K562 (cell line): Measurements from ENCODE around the gene PSMC4. TPM values are rescaled to one million over a fixed set of nuclear protein-coding genes. Genes with fewer than 3 reads are reported as not detected.

Experiments used
- ELF2 ChIP-seq: fragments of 250-450 bp; sonication (Bioruptor Pico); IDR thresholded peaks from 2 replicates; pipeline ENCODE4 v1.5.0; 2021; ENCODE audit warnings: mild to moderate bottlenecking
- FOSL1 ChIP-seq: fragments of 200-800 bp; sonication (Bioruptor generic); conservative IDR thresholded peaks from 2 replicates; pipeline ENCODE4 v1.6.1; 2016; ENCODE audit warnings: missing genetic modification characterization, missing compliant biosample characterization
- KAT8 ChIP-seq: fragments of 450-650 bp; IDR thresholded peaks from 2 replicates; pipeline ENCODE4 v1.6.1; 2016; ENCODE audit warnings: low read depth, mild to moderate bottlenecking
- MAFK ChIP-seq: IDR thresholded peaks from 2 replicates; pipeline ENCODE4 v1.6.1; 2011; ENCODE audit warnings: low read length, improper control_type of control experiment
- NFE2L1 ChIP-seq: fragments of 450-650 bp; IDR thresholded peaks from 2 replicates; pipeline ENCODE4 v1.6.1; 2016; ENCODE audit warnings: missing genetic modification characterization, low read depth, mild to moderate bottlenecking, missing compliant biosample characterization, moderate library complexity, borderline replicate concordance
- ZFP30 ChIP-seq: fragments of 250-450 bp; sonication (Bioruptor Pico); IDR thresholded peaks from 2 replicates; pipeline ENCODE4 v1.8.0; 2022; ENCODE audit warnings: moderate library complexity, mild to moderate bottlenecking, inconsistent platforms, borderline replicate concordance
- ZNF23 ChIP-seq: fragments of 250-450 bp; sonication (Bioruptor Pico); IDR thresholded peaks from 2 replicates; pipeline ENCODE4 v1.4.0; 2020; ENCODE audit warnings: mild to moderate bottlenecking
- polyA plus RNA-seq, 8 experiments: library from polyadenylated mRNA; depleted of rRNA in 4 of 8; stranded (reverse) in 5 of 8; unstranded in 3 of 8; fragments of >200 nt; fragmentation: Nextera tagmentation in 2 of 8; fragmentation: Illumina TruSeq in 1 of 8; extraction: Ambion mirVana in 2 of 8; extraction: Trizol in 1 of 8; gene quantifications; 2 replicates each; pipeline versions ENCODE4 v1.2.1 to v1.2.3, GENCODE V29; 2011 to 2014; ENCODE audit warnings: inconsistent platforms in 1 of 8, missing spikeins in 1 of 8
- total RNA-seq, 7 experiments: library from RNA; depleted of rRNA in 6 of 7; stranded (reverse); fragments of >200 nt in 6 of 7; fragmentation: Illumina TruSeq in 2 of 7; extraction: Trizol in 2 of 7; gene quantifications; 2 replicates each; pipeline versions ENCODE4 v1.2.1 to v1.2.3, GENCODE V29; 2011 to 2021; ENCODE audit warnings: low replicate concordance in 1 of 7
- TF ChIP-seq, protein P1 (sequence below): sonication (generic); formaldehyde crosslinking; IDR thresholded peaks from 2 replicates; pipeline ENCODE4 v1.8.0; 2022; ENCODE audit warnings: missing genetic modification reagents, mild to moderate bottlenecking, borderline replicate concordance
- TF ChIP-seq, protein P2 (sequence below), 2 experiments: IDR thresholded peaks; 2 replicates each; pipeline ENCODE4 v1.6.1; 2012; ENCODE audit warnings: improper control_type of control experiment in 2 of 2, low read depth in 2 of 2, low read length in 2 of 2, borderline replicate concordance in 1 of 2
- TF ChIP-seq, protein P3 (sequence below), 2 experiments: fragments of 450-650 bp in 1 of 2; sonication (generic) in 1 of 2; formaldehyde crosslinking in 1 of 2; IDR thresholded peaks; 2 replicates each; pipeline versions ENCODE4 v1.7.1 to v1.9.0; 2016 to 2022; ENCODE audit warnings: inconsistent platforms in 1 of 2, mild to moderate bottlenecking in 1 of 2, missing genetic modification reagents in 1 of 2
- TF ChIP-seq, protein P4 (sequence below): fragments of 450-650 bp; IDR thresholded peaks from one replicate; pipeline ENCODE4 v1.6.1; 2018; ENCODE audit warnings: mild to moderate bottlenecking, moderate library complexity; ENCODE audit not compliant: partially characterized antibody

PSMC4 gene
- total and polyA plus RNA-seq, 9 of the 15 experiments (the other 6 are each of a cell fraction or from before 2014, with no cell fraction given): 45.9 to 475 (median 142) TPM

DNA sequence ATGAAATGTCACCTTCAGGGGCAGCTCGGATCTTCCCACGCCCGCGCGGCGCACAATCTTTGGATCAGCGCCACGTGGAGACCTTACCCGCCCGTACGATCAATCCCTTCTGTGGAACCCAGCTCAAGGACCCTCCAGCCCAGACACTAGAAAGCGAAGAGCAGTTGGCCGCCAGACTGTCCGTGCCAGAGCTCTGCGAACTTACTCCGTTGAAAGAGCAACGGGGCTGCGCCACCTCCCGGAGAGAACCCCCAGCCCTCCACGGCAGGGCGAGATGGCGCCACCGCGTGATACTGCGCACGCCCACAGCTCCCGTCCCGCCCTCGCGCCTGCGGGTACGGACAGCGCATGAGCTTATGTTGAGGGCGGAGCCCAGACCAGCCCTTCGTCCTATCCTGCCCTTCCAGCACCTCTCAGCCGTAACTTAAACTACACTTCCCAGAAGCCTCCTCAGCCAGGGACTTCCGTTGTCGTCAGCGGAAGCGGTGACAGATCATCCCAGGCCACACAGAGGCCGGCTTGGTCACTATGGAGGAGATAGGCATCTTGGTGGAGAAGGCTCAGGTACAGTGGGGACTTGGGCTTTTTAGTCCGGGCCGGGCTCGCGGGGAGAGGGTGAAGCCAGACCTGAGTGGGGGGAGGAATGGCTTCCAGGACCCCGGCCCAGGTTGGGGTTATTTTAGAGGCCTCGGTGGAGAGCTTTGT lies at the start of gene PSMC4 (continued):
- TF ChIP-seq, protein P1, sequence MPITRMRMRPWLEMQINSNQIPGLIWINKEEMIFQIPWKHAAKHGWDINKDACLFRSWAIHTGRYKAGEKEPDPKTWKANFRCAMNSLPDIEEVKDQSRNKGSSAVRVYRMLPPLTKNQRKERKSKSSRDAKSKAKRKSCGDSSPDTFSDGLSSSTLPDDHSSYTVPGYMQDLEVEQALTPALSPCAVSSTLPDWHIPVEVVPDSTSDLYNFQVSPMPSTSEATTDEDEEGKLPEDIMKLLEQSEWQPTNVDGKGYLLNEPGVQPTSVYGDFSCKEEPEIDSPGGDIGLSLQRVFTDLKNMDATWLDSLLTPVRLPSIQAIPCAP (CRISPR knock-in tag): no peak
- TF ChIP-seq ZNF23 (CRISPR knock-in tag): no peak
- TF ChIP-seq FOSL1: peak; percentile 50; the same call in 1 of the 2 replicates
- TF ChIP-seq, protein P2, sequence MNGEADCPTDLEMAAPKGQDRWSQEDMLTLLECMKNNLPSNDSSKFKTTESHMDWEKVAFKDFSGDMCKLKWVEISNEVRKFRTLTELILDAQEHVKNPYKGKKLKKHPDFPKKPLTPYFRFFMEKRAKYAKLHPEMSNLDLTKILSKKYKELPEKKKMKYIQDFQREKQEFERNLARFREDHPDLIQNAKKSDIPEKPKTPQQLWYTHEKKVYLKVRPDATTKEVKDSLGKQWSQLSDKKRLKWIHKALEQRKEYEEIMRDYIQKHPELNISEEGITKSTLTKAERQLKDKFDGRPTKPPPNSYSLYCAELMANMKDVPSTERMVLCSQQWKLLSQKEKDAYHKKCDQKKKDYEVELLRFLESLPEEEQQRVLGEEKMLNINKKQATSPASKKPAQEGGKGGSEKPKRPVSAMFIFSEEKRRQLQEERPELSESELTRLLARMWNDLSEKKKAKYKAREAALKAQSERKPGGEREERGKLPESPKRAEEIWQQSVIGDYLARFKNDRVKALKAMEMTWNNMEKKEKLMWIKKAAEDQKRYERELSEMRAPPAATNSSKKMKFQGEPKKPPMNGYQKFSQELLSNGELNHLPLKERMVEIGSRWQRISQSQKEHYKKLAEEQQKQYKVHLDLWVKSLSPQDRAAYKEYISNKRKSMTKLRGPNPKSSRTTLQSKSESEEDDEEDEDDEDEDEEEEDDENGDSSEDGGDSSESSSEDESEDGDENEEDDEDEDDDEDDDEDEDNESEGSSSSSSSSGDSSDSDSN (IDR thresholded peaks at IDR 0.05; ENCODE audit: borderline replicate concordance in 1 of 2, low read depth in 2 of 2, low read length in 2 of 2): peak in 1 of 2 experiments; percentile 54; a peak in 1 of 4 replicates
- TF ChIP-seq, protein P3, sequence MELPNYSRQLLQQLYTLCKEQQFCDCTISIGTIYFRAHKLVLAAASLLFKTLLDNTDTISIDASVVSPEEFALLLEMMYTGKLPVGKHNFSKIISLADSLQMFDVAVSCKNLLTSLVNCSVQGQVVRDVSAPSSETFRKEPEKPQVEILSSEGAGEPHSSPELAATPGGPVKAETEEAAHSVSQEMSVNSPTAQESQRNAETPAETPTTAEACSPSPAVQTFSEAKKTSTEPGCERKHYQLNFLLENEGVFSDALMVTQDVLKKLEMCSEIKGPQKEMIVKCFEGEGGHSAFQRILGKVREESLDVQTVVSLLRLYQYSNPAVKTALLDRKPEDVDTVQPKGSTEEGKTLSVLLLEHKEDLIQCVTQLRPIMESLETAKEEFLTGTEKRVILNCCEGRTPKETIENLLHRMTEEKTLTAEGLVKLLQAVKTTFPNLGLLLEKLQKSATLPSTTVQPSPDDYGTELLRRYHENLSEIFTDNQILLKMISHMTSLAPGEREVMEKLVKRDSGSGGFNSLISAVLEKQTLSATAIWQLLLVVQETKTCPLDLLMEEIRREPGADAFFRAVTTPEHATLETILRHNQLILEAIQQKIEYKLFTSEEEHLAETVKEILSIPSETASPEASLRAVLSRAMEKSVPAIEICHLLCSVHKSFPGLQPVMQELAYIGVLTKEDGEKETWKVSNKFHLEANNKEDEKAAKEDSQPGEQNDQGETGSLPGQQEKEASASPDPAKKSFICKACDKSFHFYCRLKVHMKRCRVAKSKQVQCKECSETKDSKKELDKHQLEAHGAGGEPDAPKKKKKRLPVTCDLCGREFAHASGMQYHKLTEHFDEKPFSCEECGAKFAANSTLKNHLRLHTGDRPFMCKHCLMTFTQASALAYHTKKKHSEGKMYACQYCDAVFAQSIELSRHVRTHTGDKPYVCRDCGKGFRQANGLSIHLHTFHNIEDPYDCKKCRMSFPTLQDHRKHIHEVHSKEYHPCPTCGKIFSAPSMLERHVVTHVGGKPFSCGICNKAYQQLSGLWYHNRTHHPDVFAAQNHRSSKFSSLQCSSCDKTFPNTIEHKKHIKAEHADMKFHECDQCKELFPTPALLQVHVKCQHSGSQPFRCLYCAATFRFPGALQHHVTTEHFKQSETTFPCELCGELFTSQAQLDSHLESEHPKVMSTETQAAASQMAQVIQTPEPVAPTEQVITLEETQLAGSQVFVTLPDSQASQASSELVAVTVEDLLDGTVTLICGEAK (IDR thresholded peaks at IDR 0.05): peak; percentile 98
- TF ChIP-seq, protein P3 (CRISPR knock-in tag; IDR thresholded peaks at IDR 0.05): no peak
- TF ChIP-seq ZFP30 (CRISPR knock-in tag): no peak
- TF ChIP-seq ELF2: no peak
- TF ChIP-seq KAT8: no peak
- TF ChIP-seq MAFK: no peak
- TF ChIP-seq, protein P4, sequence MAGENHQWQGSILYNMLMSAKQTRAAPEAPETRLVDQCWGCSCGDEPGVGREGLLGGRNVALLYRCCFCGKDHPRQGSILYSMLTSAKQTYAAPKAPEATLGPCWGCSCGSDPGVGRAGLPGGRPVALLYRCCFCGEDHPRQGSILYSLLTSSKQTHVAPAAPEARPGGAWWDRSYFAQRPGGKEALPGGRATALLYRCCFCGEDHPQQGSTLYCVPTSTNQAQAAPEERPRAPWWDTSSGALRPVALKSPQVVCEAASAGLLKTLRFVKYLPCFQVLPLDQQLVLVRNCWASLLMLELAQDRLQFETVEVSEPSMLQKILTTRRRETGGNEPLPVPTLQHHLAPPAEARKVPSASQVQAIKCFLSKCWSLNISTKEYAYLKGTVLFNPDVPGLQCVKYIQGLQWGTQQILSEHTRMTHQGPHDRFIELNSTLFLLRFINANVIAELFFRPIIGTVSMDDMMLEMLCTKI: no peak
- TF ChIP-seq NFE2L1 (tag): no peak
